HK-2 (cell line): ENCODE data around the gene SYPL2.
"Not testable (repeated sequence)": the region's sequence is repeated elsewhere in the genome, so short reads cannot be mapped to it uniquely, and the experiment has no call there.

ENCODE experiments used
- DNase-seq: peaks from one replicate; pipeline ENCODE4 v3.0.0-alpha.2; 2018; ENCODE audit not compliant: unreplicated experiment

Gene SYPL2

DNA sequence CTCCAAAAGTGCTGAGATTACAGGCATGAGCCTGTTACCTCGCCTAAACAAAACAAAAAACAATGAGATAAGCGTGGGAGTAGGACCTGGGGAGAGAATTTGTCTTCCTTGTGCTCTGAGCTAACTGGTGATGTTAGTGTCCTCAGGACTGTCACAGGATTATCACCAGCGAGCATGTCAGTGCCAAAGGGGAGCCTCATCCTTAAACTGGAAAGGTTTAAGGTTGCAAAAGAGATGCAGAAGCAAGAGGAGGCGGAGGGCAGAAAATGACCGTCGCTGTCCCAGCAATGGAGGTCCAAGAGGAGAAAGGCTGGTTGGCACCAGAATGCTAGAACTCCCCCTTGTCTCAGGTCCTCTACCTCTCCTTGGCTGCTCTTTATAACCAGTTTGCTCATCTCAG lies 3.9 kb downstream of the SYPL2 start:
- DNase-seq, result no peak

GRCh38 chr1:109472779-109473178 lies 6.4 kb downstream of the SYPL2 start:
- no peak for DNase-seq

DNA sequence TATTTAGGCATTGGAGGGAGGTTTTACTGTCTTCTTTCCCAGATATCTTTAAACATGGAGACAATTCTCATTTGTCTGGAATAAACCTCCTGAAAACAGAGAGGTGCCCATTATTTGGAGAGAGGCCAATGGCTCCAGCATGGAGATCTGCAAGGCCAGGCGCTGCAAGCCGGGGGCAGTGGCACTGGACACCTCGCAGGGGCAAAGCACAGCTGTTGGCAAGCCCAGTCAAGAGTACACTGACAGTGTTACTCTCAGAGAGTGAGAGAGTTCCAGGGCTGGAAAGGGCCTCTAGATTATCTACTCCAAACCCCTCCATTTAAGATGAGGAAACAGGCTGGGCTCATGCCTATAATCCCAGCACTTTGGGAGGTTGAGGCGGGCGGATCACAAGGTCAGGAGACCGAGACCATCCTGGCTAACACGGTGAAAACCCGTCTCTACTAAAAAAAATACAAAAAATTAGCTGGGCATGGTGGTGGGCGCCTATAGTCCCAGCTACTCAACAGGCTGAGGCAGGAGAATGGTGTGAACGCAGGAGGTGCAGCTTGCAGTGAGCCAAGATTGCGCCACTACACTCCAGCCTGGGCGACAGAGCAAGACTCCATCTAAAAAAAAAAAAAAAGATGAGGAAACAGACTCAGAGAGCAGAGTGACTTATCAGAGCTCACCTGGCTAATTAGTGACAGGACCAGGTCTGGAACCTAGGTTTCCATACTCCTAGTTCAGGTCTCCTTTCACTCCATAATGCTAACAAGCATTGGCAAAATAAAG lies 7.1 kb downstream of the SYPL2 start:
- not testable (repeated sequence) for DNase-seq

DNA sequence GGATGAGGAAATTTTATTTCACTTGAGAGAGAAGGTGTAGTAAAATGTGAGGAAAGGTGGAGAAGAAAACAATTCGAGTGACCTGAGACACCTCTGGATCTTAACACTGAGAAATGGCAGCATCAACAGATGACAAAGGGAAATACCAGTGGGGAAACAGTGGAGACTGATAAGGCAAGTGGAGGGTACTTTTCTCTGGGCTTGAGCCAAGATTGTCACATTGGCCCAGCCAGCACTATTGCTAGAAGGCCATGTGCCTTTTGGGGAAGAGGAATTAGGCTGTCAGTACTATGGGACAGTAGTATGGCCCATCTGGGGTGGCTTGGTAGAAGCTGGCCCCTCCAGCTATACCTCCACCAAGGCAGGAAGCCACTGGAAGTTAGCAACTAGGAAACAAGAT lies 8.4 kb downstream of the SYPL2 start:
- no peak for DNase-seq

DNA sequence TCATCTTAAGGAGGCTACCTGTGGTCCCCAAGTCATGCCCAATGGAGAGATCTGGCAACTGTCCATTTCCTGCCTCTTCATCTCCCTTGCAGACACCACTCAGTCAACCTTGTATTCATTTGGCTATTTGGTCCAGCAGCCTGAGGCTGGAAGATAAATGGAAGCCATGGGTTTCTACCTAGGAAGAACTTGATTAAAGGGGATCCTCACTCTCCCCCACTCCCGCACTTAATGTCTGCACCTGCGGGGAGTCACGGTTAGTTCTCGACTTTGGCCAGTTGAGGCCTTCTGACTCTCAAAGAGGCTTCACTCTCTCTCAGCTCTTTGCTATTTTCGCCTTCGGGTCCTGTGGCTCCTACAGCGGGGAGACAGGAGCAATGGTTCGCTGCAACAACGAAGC lies 8.9 kb downstream of the SYPL2 start:
- no peak for DNase-seq

- no peak for DNase-seq
Observed at GRCh38 chr1:109476825-109477224, 10.5 kb downstream of the SYPL2 start.

DNA sequence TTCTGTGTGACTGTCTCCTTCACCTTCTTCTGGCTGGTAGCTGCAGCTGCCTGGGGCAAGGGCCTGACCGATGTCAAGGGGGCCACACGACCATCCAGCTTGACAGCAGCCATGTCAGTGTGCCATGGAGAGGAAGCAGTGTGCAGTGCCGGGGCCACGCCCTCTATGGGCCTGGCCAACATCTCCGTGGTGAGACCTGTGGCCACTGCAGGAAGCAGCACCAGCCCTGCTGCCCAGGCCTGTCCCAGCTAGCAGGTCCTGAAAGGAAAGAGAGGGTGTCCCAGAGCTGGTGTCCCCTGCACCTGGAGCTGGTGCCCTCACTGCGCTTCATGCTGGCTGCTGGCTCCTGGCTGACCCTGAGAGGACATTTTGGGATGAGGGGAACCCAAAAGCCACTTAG lies 11.5 kb downstream of the SYPL2 start:
- no peak for DNase-seq

- DNase-seq, result no peak
Observed at GRCh38 chr1:109478806-109479205, 12.5 kb downstream of the SYPL2 start.

DNA sequence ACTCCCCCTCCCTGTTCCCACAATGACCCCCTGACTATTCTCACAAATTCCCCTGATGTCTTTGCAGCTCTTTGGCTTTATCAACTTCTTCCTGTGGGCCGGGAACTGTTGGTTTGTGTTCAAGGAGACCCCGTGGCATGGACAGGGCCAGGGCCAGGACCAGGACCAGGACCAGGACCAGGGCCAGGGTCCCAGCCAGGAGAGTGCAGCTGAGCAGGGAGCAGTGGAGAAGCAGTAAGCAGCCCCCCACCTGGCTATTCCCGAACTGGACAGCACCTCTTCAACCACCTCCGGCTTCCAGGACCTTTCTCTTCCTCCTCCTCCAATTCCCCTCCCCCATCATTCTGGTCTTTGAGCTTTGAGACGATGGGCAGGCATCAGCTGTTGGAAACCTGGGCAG lies 13.0 kb downstream of the SYPL2 start:
- no peak for DNase-seq

GRCh38 chr1:109479901-109480300 lies 13.6 kb downstream of the SYPL2 start:
- DNase-seq, result no peak

- no peak for DNase-seq
Observed at GRCh38 chr1:109481646-109482045, 15.3 kb downstream of the SYPL2 start.

DNA sequence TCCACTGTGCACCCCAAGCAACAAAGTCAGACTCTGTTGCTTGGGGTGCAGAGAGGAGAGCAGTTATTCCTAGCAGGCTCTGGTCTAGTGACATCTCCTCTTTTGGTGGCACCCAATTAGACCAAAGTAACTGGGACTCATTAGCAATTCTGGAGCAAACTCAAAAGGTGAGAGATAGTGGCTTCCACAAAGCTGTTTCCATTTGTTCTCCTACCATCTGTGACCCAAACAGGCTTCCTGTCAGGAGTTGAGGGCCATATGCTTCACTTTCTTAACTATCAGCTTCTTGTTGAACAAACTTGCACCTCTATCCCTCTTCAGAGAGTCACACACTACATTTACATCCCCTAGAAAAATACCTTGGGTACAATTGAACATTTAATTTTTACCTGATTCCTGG lies 15.9 kb downstream of the SYPL2 start:
- DNase-seq, result no peak

- no peak for DNase-seq
Observed at GRCh38 chr1:109482791-109483671, 16.7 kb downstream of the SYPL2 start.

DNA sequence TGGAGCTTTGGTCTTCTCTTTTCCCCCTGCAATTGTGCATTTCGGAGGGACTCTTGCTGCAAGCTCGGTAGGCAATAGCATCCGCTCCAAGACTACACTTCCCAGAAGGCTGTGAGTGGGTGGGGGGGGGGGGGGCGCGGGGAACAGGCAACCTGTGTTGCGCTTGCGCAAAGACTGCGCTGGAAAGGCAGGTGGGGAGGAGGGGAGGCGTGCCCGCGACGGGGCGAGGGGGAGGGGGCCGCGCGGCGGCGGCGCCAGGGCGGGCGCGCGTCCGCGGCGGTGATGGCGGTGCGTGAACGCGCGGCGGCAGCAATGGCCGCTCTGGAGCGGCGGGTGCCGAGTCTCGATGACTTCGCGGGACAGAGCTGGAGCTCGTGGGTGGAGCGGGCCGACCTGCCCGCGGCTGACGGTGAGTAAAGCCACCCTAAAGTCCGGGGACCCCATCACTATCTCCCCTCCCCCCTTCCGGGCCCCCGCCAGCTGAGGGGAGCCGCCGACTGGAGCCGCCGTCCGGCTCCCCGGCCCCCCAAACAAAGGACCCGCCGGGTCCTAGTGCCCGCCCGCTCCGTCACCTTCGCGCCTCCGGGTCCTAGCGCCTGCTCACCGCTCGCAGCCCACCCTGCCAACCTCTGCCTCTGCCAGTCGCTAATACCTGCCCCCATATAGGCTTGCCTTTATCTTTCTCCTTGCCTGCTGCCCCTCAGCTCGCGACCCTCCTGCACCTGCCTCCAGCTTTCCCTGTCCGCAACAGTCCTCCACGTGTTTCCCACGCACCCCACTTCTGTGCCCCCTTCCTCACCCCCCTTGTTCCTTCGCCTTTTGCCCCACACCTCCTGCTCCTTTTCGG lies 17.5 kb downstream of the SYPL2 start, which contains the start of gene ATXN7L2:
Gene ATXN7L2 (plus strand): TSS at position 234 of the 847 bp plus-strand sequence. CDS start 49 bp downstream, at position 283.
- DNase-seq, result peak; percentile 94

DNA sequence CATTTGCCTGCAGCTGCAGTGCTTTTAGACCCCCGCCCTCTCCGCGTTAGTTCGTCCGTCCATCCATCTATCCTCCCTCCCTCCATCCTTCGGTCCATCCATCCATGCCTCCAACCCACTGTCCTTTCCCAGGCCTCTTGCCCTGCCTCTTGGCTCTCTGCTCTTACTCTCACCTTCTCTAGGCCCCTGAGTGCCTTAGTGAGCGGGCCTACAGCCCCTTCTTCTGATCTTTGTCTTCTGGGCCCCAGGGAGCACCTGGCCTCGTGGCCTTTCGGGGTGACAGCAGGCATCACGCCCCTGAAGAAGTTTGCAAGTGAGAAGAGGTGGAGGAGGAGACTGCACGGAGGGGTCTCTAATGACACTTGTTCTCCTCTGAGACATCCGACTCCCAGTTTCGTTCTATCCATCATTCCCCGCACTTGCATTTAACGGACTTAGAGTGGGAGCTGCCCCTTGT lies 18.2 kb downstream of the SYPL2 start:
- peak; percentile 14 for DNase-seq

DNA sequence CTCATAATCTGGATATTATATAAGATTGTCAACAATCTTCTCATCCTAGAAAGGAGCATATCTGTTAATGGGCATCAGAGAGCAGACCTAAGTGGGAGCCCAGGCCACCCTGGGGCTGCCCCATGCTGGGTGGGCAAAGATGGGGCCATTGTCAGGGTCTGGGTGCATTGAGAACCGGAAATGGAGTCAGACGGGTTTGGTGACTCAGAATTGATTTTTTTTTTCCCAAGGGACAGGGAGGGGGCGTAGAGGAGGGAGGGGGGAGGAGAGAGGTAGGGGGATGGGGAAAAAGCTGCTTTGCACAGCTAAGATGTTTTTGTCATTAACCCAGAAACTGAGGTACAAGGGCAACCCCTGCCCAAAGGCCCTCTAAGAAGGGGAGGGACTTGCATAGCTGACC lies 18.7 kb downstream of the SYPL2 start:
- DNase-seq, result no peak

- DNase-seq, result no peak
Observed at GRCh38 chr1:109487261-109487660, 20.9 kb downstream of the SYPL2 start.

DNA sequence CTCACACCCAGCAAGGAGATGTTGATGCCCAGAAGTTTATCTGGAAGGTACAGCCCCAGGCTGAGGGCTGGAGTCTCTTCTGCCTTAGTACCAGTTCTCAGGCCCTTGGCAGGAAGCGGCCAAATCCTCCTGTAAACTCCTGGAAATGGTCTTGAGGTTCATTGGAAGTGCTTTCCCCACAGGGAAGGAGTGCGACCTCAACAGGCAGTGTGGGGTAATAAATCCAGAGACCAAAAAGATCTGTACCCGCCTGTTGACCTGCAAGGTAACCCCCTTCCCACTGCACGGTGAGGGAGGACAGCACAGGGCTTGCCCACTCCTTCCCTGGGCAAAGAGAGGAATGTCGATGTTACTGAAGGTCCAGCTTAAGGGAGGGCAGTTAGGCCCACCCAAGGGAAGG lies 21.9 kb downstream of the SYPL2 start:
- DNase-seq, result no peak

- no peak for DNase-seq
Observed at GRCh38 chr1:109488696-109489095, 22.4 kb downstream of the SYPL2 start.

GRCh38 chr1:109490029-109490933 lies 23.9 kb downstream of the SYPL2 start:
- DNase-seq, result peak; percentile 48

DNA sequence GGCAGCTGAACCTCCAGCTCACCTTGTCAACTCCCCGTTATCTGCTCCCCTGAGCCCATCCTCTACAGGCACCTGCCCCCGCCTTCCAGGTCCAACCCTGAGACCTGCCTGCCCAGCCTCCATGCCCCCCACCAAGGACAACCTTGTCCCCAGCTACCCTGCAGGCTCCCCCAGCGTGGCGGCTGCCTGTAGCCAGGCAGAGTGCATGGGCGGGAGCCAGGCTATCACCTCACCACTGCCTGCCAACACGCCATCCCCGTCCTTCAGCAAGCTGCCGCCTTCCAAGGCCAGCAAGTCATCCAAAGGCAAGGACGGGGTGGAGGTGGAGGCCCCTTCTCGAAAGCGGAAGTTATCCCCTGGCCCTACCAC lies 24.6 kb downstream of the SYPL2 start:
- no peak for DNase-seq
